Measurements from ENCODE around the gene SLC26A4. TPM values are rescaled to one million over a fixed set of nuclear protein-coding genes. Genes with fewer than 3 reads are reported as not detected.

Gene SLC26A4
- total and polyA plus RNA-seq, 10 of the 15 experiments (the other 5 are each of a cell fraction or from before 2014, with no cell fraction given): 0.01 to 0.18 (median 0.08) TPM; not detected in 5

- TF ChIP-seq USF1 (IDR thresholded peaks at IDR 0.05; ENCODE audit: borderline replicate concordance, extremely low read length, insufficient read depth, low read depth, low read length) (no peak), POLR2AphosphoS5 (IDR thresholded peaks at IDR 0.05; ENCODE audit: low read length) (peak; percentile 5; the same call in 1 of the 2 replicates), ATF7 (IDR thresholded peaks at IDR 0.05; ENCODE audit: low read depth) (no peak), TAF1 (IDR thresholded peaks at IDR 0.05; ENCODE audit: borderline replicate concordance, low read depth, low read length) (no peak), TCF3 (IDR thresholded peaks at IDR 0.05; ENCODE audit: borderline replicate concordance, insufficient read depth, low read depth, low read length) (no peak), SIX5 (IDR thresholded peaks at IDR 0.05; ENCODE audit: low read depth, low read length, severe bottlenecking) (no peak), NR2F1 (conservative IDR thresholded peaks at IDR 0.05) (no peak), POLR2AphosphoS2 (IDR thresholded peaks at IDR 0.05; ENCODE audit: low read depth, low read length) (no peak), DPF2 (IDR thresholded peaks at IDR 0.05) (no peak), SIN3A (IDR thresholded peaks at IDR 0.05; ENCODE audit: low read depth, low read length) (peak; percentile 83), SUPT20H (IDR thresholded peaks at IDR 0.05; ENCODE audit: borderline replicate concordance, control insufficient read depth, low read depth, low read length) (no peak), RELB (IDR thresholded peaks at IDR 0.05; ENCODE audit: low read depth) (0 out of 2 replicates have a peak, but pooled peaks have one; percentile 51), ZBTB11 (CRISPR knock-in tag; IDR thresholded peaks at IDR 0.05) (peak; percentile 65), LARP7 (IDR thresholded peaks at IDR 0.05) (peak; percentile 11; the same call in 1 of the 2 replicates), CREM (IDR thresholded peaks at IDR 0.05; ENCODE audit: low read depth) (0 out of 2 replicates have a peak, but pooled peaks have one; percentile 1), EED (IDR thresholded peaks at IDR 0.05; ENCODE audit: low read depth) (no peak)
These were observed 83.7 kb downstream of the SLC26A4 start (continued) for GRCh38 chr7:107744345-107744750.
